SH-SY5Y (cell line): ENCODE results near the gene SPNS2.

Experiments used
- GATA2 ChIP-seq: IDR thresholded peaks from 2 replicates; pipeline ENCODE4 v1.6.1; 2011; ENCODE audit warnings: mild to moderate bottlenecking, low read depth, low read length
- GATA3 ChIP-seq: IDR thresholded peaks from 2 replicates; pipeline ENCODE4 v1.6.1; 2011; ENCODE audit warnings: low read depth, mild to moderate bottlenecking, low read length, moderate library complexity

Gene SPNS2

GRCh38 chr17:4548721-4549531 lies 50.2 kb downstream of the SPNS2 start:
- TF ChIP-seq GATA2 (no peak), GATA3 (no peak)

- TF ChIP-seq GATA2 (no peak), GATA3 (no peak)
Observed at GRCh38 chr17:4549781-4550533, 51.3 kb downstream of the SPNS2 start.

- TF ChIP-seq GATA2 (no peak), GATA3 (no peak)
Observed at GRCh38 chr17:4550534-4551039, 51.9 kb downstream of the SPNS2 start.

GRCh38 chr17:4551141-4551540 lies 52.5 kb downstream of the SPNS2 start:
- no peak for TF ChIP-seq GATA2

GRCh38 chr17:4551796-4552525 lies 53.3 kb downstream of the SPNS2 start:
- TF ChIP-seq GATA3, result no peak
- TF ChIP-seq GATA2, result no peak

GRCh38 chr17:4553669-4554068 lies 55.0 kb downstream of the SPNS2 start:
- TF ChIP-seq GATA2, result no peak
- TF ChIP-seq GATA3, result no peak

- no peak for TF ChIP-seq GATA2
- TF ChIP-seq GATA3, result no peak
Observed at GRCh38 chr17:4554441-4554996, 55.8 kb downstream of the SPNS2 start.

- TF ChIP-seq GATA3 (no peak), GATA2 (no peak)
Observed at GRCh38 chr17:4554997-4555799, 56.5 kb downstream of the SPNS2 start, which contains the start of gene MYBBP1A. Gene MYBBP1A, minus strand, starts transcription at chr17:4555384. Its CDS starts 60 bp downstream, at chr17:4555324.

- TF ChIP-seq GATA3 (no peak), GATA2 (no peak)
Observed at GRCh38 chr17:4555873-4556759, 57.4 kb downstream of the SPNS2 start.

- TF ChIP-seq GATA3 (no peak), GATA2 (no peak)
Observed at GRCh38 chr17:4556996-4557395, 58.3 kb downstream of the SPNS2 start.

GRCh38 chr17:4557626-4558346 lies 59.1 kb downstream of the SPNS2 start:
- no peak for TF ChIP-seq GATA2
- no peak for TF ChIP-seq GATA3
